HepG2 (cell line): ENCODE data around the gene CSNK1D. TPM values are rescaled to one million over a fixed set of nuclear protein-coding genes. Genes with fewer than 3 reads are reported as not detected.

ENCODE experiments used
- AGO1 ChIP-seq: fragments of 200-400 bp; formaldehyde crosslinking; IDR thresholded peaks from 2 replicates; pipeline ENCODE4 v1.6.1; 2017; ENCODE audit warnings: mild to moderate bottlenecking, low read depth, low read length, moderate library complexity; ENCODE audit not compliant: poor library complexity, severe bottlenecking
- CERS6 ChIP-seq: sonication (generic); formaldehyde crosslinking; IDR thresholded peaks from 2 replicates; pipeline ENCODE4 v1.5.0; 2020; ENCODE audit warnings: missing genetic modification reagents
- CHCHD3 ChIP-seq: sonication (generic); formaldehyde crosslinking; IDR thresholded peaks from 2 replicates; pipeline ENCODE4 v1.8.0; 2022; ENCODE audit warnings: mild to moderate bottlenecking, missing genetic modification reagents, moderate library complexity
- HIC2 ChIP-seq: sonication (generic); formaldehyde crosslinking; IDR thresholded peaks from 2 replicates; pipeline ENCODE4 v1.9.0; 2022; ENCODE audit warnings: low read depth, missing genetic modification reagents
- HNRNPK ChIP-seq: fragments of 200-400 bp; formaldehyde crosslinking; IDR thresholded peaks from 2 replicates; pipeline ENCODE4 v1.6.1; 2018; ENCODE audit warnings: low read length, low read depth, moderate library complexity, mild to moderate bottlenecking; ENCODE audit not compliant: poor library complexity, severe bottlenecking
- RAD51 ChIP-seq: fragments of 450-650 bp; IDR thresholded peaks from 2 replicates; pipeline ENCODE4 v1.6.1; 2016; ENCODE audit warnings: borderline replicate concordance
- SMAD1 ChIP-seq: sonication (generic); formaldehyde crosslinking; IDR thresholded peaks from 2 replicates; pipeline ENCODE4 v1.4.0; 2020; ENCODE audit warnings: missing genetic modification reagents, low read depth, mild to moderate bottlenecking, borderline replicate concordance
- TCF12 ChIP-seq, 2 experiments: fragments of 450-650 bp in 1 of 2; sonication (generic) in 1 of 2; formaldehyde crosslinking in 1 of 2; IDR thresholded peaks; 2 replicates each; pipeline versions ENCODE4 v1.6.1 to v1.8.0; 2017 to 2022; ENCODE audit warnings: antibody characterized with exemption in 1 of 2, mild to moderate bottlenecking in 1 of 2, missing genetic modification reagents in 1 of 2, moderate library complexity in 1 of 2
- YEATS2 ChIP-seq: sonication (generic); formaldehyde crosslinking; IDR thresholded peaks from 2 replicates; pipeline ENCODE4 v1.4.0; 2020; ENCODE audit warnings: missing genetic modification reagents, borderline replicate concordance
- ZBTB1 ChIP-seq: sonication (generic); formaldehyde crosslinking; IDR thresholded peaks from 2 replicates; pipeline ENCODE4 v1.4.0; 2020; ENCODE audit warnings: missing genetic modification reagents, borderline replicate concordance
- ZNF513 ChIP-seq: sonication (generic); formaldehyde crosslinking; conservative IDR thresholded peaks from 2 replicates; pipeline ENCODE4 v1.5.0; 2020; ENCODE audit warnings: missing genetic modification reagents
- ZNF747 ChIP-seq: sonication (generic); formaldehyde crosslinking; IDR thresholded peaks from 2 replicates; pipeline ENCODE4 v1.8.1; 2023; ENCODE audit warnings: missing genetic modification reagents, mild to moderate bottlenecking, borderline replicate concordance
- polyA plus RNA-seq, 8 experiments: library from polyadenylated mRNA; depleted of rRNA in 3 of 8; stranded (reverse) in 7 of 8; unstranded in 1 of 8; fragments of >200 nt; fragmentation: Illumina TruSeq in 4 of 8; extraction: Trizol in 4 of 8; gene quantifications; 2 replicates each; pipeline versions ENCODE4 v1.2.1 to v1.2.3, GENCODE V29; 2011 to 2016; ENCODE audit warnings: low read depth in 4 of 8, missing spikeins in 1 of 8, mixed read lengths in 1 of 8; ENCODE audit not compliant: insufficient read depth in 1 of 8
- total RNA-seq, 5 experiments: library from RNA; depleted of rRNA; stranded (reverse); fragments of >200 nt; fragmentation: Illumina TruSeq; extraction: Trizol; gene quantifications; 2 replicates each; pipeline ENCODE4 v1.2.3, GENCODE V29; 2016; ENCODE audit warnings: low read depth in 1 of 5
- TF ChIP-seq, protein P1 (sequence below): sonication (generic); formaldehyde crosslinking; IDR thresholded peaks from 2 replicates; pipeline ENCODE4 v1.8.1; 2023; ENCODE audit warnings: mild to moderate bottlenecking, missing genetic modification reagents
- TF ChIP-seq, protein P2 (sequence below): IDR thresholded peaks from 2 replicates; pipeline ENCODE4 v1.6.1; 2016; ENCODE audit warnings: control low read depth
- TF ChIP-seq, protein P3 (sequence below): sonication (generic); formaldehyde crosslinking; IDR thresholded peaks from 2 replicates; pipeline ENCODE4 v1.4.0; 2020; ENCODE audit warnings: missing genetic modification reagents, borderline replicate concordance

CSNK1D gene
- total and polyA plus RNA-seq, 2 of the 13 experiments (the other 11 are each of a cell fraction or from before 2014, with no cell fraction given): 31.5 to 128 TPM

- TF ChIP-seq, protein P1, sequence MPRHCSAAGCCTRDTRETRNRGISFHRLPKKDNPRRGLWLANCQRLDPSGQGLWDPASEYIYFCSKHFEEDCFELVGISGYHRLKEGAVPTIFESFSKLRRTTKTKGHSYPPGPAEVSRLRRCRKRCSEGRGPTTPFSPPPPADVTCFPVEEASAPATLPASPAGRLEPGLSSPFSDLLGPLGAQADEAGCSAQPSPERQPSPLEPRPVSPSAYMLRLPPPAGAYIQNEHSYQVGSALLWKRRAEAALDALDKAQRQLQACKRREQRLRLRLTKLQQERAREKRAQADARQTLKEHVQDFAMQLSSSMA: no peak; the same call in 1 of the 2 replicates
- no peak for TF ChIP-seq TCF12 (IDR thresholded peaks at IDR 0.05)
- no peak; the same call in 1 of the 2 replicates for TF ChIP-seq TCF12 (CRISPR knock-in tag; IDR thresholded peaks at IDR 0.05)
- no peak for TF ChIP-seq CHCHD3 (CRISPR knock-in tag)
- TF ChIP-seq AGO1: peak; percentile 89
- peak; percentile 99 for TF ChIP-seq HIC2
- TF ChIP-seq HNRNPK: peak; percentile 35
- TF ChIP-seq, protein P2, sequence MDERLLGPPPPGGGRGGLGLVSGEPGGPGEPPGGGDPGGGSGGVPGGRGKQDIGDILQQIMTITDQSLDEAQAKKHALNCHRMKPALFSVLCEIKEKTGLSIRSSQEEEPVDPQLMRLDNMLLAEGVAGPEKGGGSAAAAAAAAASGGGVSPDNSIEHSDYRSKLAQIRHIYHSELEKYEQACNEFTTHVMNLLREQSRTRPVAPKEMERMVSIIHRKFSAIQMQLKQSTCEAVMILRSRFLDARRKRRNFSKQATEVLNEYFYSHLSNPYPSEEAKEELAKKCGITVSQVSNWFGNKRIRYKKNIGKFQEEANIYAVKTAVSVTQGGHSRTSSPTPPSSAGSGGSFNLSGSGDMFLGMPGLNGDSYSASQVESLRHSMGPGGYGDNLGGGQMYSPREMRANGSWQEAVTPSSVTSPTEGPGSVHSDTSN (CRISPR knock-in tag): no peak
- TF ChIP-seq ZNF747 (CRISPR knock-in tag): no peak; the same call in 1 of the 2 replicates
- no peak; the same call in 1 of the 2 replicates for TF ChIP-seq ZNF513 (CRISPR knock-in tag)
- no peak; the same call in 1 of the 2 replicates for TF ChIP-seq SMAD1 (CRISPR knock-in tag)
- TF ChIP-seq, protein P3, sequence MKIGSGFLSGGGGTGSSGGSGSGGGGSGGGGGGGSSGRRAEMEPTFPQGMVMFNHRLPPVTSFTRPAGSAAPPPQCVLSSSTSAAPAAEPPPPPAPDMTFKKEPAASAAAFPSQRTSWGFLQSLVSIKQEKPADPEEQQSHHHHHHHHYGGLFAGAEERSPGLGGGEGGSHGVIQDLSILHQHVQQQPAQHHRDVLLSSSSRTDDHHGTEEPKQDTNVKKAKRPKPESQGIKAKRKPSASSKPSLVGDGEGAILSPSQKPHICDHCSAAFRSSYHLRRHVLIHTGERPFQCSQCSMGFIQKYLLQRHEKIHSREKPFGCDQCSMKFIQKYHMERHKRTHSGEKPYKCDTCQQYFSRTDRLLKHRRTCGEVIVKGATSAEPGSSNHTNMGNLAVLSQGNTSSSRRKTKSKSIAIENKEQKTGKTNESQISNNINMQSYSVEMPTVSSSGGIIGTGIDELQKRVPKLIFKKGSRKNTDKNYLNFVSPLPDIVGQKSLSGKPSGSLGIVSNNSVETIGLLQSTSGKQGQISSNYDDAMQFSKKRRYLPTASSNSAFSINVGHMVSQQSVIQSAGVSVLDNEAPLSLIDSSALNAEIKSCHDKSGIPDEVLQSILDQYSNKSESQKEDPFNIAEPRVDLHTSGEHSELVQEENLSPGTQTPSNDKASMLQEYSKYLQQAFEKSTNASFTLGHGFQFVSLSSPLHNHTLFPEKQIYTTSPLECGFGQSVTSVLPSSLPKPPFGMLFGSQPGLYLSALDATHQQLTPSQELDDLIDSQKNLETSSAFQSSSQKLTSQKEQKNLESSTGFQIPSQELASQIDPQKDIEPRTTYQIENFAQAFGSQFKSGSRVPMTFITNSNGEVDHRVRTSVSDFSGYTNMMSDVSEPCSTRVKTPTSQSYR: peak; percentile 14; the same call in 1 of the 2 replicates
- TF ChIP-seq CERS6: no peak
- TF ChIP-seq ZBTB1 (CRISPR knock-in tag): no peak; the same call in 1 of the 2 replicates
- TF ChIP-seq RAD51: no peak
- no peak for TF ChIP-seq YEATS2 (CRISPR knock-in tag)
These were observed 33.5 kb downstream of the CSNK1D start (continued) for GRCh38 chr17:82239926-82240505.
